Erythroblast (primary cell): Measurements from ENCODE around the gene SRD5A2.

Source experiments
- GATA1 ChIP-seq: IDR thresholded peaks from 2 replicates; pipeline ENCODE4 v1.6.1; 2011; ENCODE audit warnings: low read depth, mild to moderate bottlenecking, control low read depth, low read length, moderate library complexity
- POLR2A ChIP-seq: IDR thresholded peaks from 2 replicates; pipeline ENCODE4 v1.6.1; 2011; ENCODE audit warnings: mild to moderate bottlenecking, low read length

GRCh38 chr2:31483246-31483645 lies 97.5 kb downstream of the SRD5A2 start:
- no peak for TF ChIP-seq POLR2A
- no peak for TF ChIP-seq GATA1
